Neutrophil (primary cell): ENCODE results near the gene ACBD3.
"Not testable (repeated sequence)": the region's sequence is repeated elsewhere in the genome, so short reads cannot be mapped to it uniquely, and the experiment has no call there.

Experiments
- H3K27ac ChIP-seq: fragments of 200-600 bp; sonication (generic); 2 replicates; pipeline ENCODE4 v1.5.1; 2016; ENCODE audit warnings: mild to moderate bottlenecking, moderate library complexity
- H3K27me3 ChIP-seq: fragments of 200-600 bp; sonication (generic); 2 replicates; pipeline ENCODE4 v1.6.0; 2016; ENCODE audit warnings: mild to moderate bottlenecking
- H3K36me3 ChIP-seq: fragments of 200-600 bp; sonication (generic); 2 replicates; pipeline ENCODE4 v1.5.1; 2017
- H3K4me1 ChIP-seq, 2 experiments: fragments of 200-600 bp in 1 of 2; sonication (generic) in 1 of 2; 1 replicate in 1 of 2; 2 replicates in 1 of 2; pipeline versions ENCODE4 v1.5.1 to v1.6.1; 2013 to 2016; ENCODE audit warnings: low read depth in 1 of 2, low read length in 1 of 2, mild to moderate bottlenecking in 1 of 2, moderate library complexity in 1 of 2; ENCODE audit not compliant: control insufficient read depth in 1 of 2, insufficient read depth in 1 of 2
- H3K4me3 ChIP-seq, 2 experiments: fragments of 200-600 bp in 1 of 2; sonication (generic) in 1 of 2; 1 replicate in 1 of 2; 2 replicates in 1 of 2; pipeline ENCODE4 v1.5.1; 2013 to 2016; ENCODE audit warnings: low read depth in 1 of 2, low read length in 1 of 2, mild to moderate bottlenecking in 1 of 2, moderate library complexity in 1 of 2
- H3K9me3 ChIP-seq: fragments of 200-600 bp; sonication (generic); 2 replicates; pipeline ENCODE4 v1.5.1; 2016
- TF ChIP-seq, protein P1 (sequence below): fragments of 200-600 bp; sonication (generic); IDR thresholded peaks from 2 replicates; pipeline ENCODE4 v1.5.1; 2016; ENCODE audit warnings: antibody characterized with exemption

Gene ACBD3

GRCh38 chr1:226207048-226207447, 20.5 kb upstream of the ACBD3 start:
- H3K36me3 ChIP-seq, result no peaks in the 10 kb centered on the region
- no peak overlapping the region for H3K4me3 ChIP-seq
- no peaks in the 10 kb centered on the region for H3K9me3 ChIP-seq
- no peaks in the 10 kb centered on the region for H3K4me1 ChIP-seq
- TF ChIP-seq, protein P1, sequence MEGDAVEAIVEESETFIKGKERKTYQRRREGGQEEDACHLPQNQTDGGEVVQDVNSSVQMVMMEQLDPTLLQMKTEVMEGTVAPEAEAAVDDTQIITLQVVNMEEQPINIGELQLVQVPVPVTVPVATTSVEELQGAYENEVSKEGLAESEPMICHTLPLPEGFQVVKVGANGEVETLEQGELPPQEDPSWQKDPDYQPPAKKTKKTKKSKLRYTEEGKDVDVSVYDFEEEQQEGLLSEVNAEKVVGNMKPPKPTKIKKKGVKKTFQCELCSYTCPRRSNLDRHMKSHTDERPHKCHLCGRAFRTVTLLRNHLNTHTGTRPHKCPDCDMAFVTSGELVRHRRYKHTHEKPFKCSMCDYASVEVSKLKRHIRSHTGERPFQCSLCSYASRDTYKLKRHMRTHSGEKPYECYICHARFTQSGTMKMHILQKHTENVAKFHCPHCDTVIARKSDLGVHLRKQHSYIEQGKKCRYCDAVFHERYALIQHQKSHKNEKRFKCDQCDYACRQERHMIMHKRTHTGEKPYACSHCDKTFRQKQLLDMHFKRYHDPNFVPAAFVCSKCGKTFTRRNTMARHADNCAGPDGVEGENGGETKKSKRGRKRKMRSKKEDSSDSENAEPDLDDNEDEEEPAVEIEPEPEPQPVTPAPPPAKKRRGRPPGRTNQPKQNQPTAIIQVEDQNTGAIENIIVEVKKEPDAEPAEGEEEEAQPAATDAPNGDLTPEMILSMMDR, result no peak
- H3K27me3 ChIP-seq, result no peaks in the 10 kb centered on the region
- H3K27ac ChIP-seq, result no peak overlapping the region

- no peaks in the 10 kb centered on the region for H3K36me3 ChIP-seq
- no peak overlapping the region for H3K27ac ChIP-seq
- TF ChIP-seq, protein P1, result no peak
- H3K27me3 ChIP-seq, result no peaks in the 10 kb centered on the region
- H3K9me3 ChIP-seq, result no peaks in the 10 kb centered on the region
- H3K4me3 ChIP-seq, result no peak overlapping the region
- H3K4me1 ChIP-seq, result peaks cover 0 to 5% of the 10 kb centered on the region in 2 experiments
These were observed 17.7 kb upstream of the ACBD3 start for GRCh38 chr1:226204198-226204597.

DNA sequence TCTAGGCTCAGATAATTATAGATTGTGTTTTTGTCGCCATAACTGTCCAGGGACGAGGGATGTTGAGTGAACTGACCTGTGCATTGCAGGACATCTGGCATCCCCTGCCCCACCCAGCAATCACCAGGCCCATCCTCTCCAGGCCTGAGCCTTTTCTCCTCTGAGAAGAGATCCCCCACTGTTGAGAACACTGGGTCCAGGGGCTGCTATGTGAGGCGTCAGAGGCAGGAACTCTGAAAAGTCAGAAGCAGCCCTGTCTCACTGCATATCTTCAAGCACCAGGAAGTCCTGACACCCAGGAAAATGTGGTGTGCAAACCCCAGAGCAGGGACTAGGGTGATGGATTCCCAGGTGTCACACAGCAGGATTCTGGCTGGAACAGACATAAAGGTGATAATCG, 17.1 kb upstream of the ACBD3 start:
- peaks cover 0 to 5% of the 10 kb centered on the region in 2 experiments for H3K4me1 ChIP-seq
- no peaks in the 10 kb centered on the region for H3K27me3 ChIP-seq
- TF ChIP-seq, protein P1, result no peak
- H3K9me3 ChIP-seq, result no peaks in the 10 kb centered on the region
- no peak overlapping the region for H3K27ac ChIP-seq
- H3K36me3 ChIP-seq, result no peaks in the 10 kb centered on the region
- H3K4me3 ChIP-seq, result no peak overlapping the region

DNA sequence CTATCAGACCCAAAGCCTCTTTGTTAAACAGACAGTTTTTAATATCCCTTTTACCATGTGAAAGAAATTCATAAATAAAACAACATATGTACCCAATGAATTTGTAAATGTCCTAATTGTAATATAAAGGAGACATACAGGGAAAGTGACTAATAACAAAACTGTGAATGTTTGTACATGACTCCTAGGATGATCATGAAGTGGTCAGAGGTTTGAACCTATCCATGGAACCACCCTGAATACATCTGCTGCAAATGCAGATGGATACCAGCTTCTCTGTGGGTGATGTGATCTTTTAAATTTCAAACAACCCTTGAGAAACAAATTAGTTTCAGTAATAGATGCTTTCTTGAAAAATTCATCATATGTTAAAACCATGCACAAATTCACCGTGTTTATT, 16.7 kb upstream of the ACBD3 start:
- Histone ChIP-seq H3K4me1 (peaks cover 0 to 5% of the 10 kb centered on the region in 2 experiments), H3K9me3 (no peaks in the 10 kb centered on the region), H3K27ac (no peak overlapping the region), H3K4me3 (no peak overlapping the region), H3K36me3 (no peaks in the 10 kb centered on the region), H3K27me3 (no peaks in the 10 kb centered on the region)
- TF ChIP-seq, protein P1, result no peak

- not testable (repeated sequence) for H3K4me3 ChIP-seq, H3K36me3 ChIP-seq, H3K27ac ChIP-seq, H3K9me3 ChIP-seq, H3K4me1 ChIP-seq, H3K27me3 ChIP-seq
These were observed 16.1 kb upstream of the ACBD3 start for GRCh38 chr1:226202666-226203065.

GRCh38 chr1:226202246-226202645, 15.7 kb upstream of the ACBD3 start:
- peaks cover 0 to 5% of the 10 kb centered on the region in 2 experiments for H3K4me1 ChIP-seq
- no peaks in the 10 kb centered on the region for H3K36me3 ChIP-seq
- TF ChIP-seq, protein P1, result no peak
- no peak overlapping the region for H3K4me3 ChIP-seq
- H3K27ac ChIP-seq, result no peak overlapping the region
- no peaks in the 10 kb centered on the region for H3K27me3 ChIP-seq
- no peaks in the 10 kb centered on the region for H3K9me3 ChIP-seq
